RWPE1 (cell line): ENCODE measurements around the gene STEAP4.

ENCODE experiments used
- CTCF ChIA-PET: fragments of 350-600 bp; sonication (Branson Sonifier 250); formaldehyde crosslinking; extraction: SDS; loops from one replicate; lab custom pipeline; 2021; lab: Yijun Ruan, JAX
- POLR2A ChIA-PET: fragments of 400-600 bp; formaldehyde crosslinking; extraction: SDS; loops from one replicate; lab custom pipeline; 2020; ENCODE audit warnings: antibody characterized with exemption; ENCODE audit not compliant: low non-redundant PET; lab: Yijun Ruan, JAX
- DNase-seq: peaks from one replicate; pipeline ENCODE4 v3.0.0; 2012; ENCODE audit warnings: low spot score
- H3K27ac ChIP-seq: fragments of 450-650 bp; 2 replicates; pipeline ENCODE4 v1.5.1; 2017
- TF ChIP-seq, protein P1 (sequence below): fragments of 450-650 bp; conservative IDR thresholded peaks from 2 replicates; pipeline ENCODE4 v1.5.1; 2017; ENCODE audit warnings: low read depth, mild to moderate bottlenecking

Gene STEAP4

GRCh38 chr7:88331322-88331721 is 24.6 kb upstream of the STEAP4 start:
- TF ChIP-seq, protein P1, sequence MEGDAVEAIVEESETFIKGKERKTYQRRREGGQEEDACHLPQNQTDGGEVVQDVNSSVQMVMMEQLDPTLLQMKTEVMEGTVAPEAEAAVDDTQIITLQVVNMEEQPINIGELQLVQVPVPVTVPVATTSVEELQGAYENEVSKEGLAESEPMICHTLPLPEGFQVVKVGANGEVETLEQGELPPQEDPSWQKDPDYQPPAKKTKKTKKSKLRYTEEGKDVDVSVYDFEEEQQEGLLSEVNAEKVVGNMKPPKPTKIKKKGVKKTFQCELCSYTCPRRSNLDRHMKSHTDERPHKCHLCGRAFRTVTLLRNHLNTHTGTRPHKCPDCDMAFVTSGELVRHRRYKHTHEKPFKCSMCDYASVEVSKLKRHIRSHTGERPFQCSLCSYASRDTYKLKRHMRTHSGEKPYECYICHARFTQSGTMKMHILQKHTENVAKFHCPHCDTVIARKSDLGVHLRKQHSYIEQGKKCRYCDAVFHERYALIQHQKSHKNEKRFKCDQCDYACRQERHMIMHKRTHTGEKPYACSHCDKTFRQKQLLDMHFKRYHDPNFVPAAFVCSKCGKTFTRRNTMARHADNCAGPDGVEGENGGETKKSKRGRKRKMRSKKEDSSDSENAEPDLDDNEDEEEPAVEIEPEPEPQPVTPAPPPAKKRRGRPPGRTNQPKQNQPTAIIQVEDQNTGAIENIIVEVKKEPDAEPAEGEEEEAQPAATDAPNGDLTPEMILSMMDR: no peak
- no peak overlapping the region for H3K27ac ChIP-seq
- POLR2A ChIA-PET: no interaction called here
- CTCF ChIA-PET: interaction anchor here (1.0 kb wide), 1 partner anchor 27 kb away, joined by 3 read pairs; no protein-coding TSS in a partner anchor
- DNase-seq: no peak

- TF ChIP-seq, protein P1: no peak
- CTCF ChIA-PET: no interaction called here
Observed at GRCh38 chr7:88329532-88330463, 23.1 kb upstream of the STEAP4 start.

DNA sequence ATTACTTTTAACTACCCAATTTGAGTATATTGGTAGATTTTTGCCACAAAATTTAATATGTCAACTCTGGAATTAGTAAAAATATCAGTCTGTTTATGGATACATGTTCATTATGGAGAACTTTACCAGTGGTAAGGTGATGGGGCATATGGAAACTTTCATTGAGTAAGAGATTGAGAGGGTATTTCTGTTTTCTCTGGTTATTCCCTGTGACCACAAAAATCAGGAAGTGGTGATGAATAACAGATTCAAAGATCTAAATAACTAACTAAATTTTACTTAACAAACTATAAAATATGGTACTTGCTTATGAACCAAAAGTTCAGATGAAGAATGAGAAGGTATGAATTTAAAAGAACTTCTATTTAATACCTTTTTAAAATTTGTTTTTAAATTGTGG is 22.1 kb upstream of the STEAP4 start:
- DNase-seq: no peak
- ChIA-PET CTCF (no interaction called here), POLR2A (no interaction called here)
- no peak overlapping the region for H3K27ac ChIP-seq
- TF ChIP-seq, protein P1: no peak

More at GRCh38 chr7:88329532-88330463, 23.1 kb upstream of the STEAP4 start:
- no peak overlapping the region for H3K27ac ChIP-seq
- POLR2A ChIA-PET: no interaction called here
- DNase-seq: no peak

DNA sequence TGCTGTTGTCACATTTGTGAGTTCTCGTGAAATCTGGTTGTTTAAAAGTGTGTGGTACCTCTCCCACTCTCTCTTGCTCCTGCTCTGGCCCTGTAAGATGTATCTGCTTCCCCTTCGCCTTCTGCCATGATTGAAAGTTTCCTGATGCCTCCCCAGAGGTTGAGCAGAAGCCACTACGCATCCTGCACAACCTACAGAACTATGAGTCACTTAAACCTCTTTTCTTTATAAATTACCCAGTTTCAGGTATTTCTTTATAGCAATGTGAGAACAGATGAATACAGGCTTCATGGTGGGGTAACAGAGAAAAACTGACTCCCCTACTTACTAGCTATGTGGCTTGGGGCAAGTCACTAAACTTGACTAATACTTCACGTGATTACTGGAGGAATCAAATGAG is 18.0 kb upstream of the STEAP4 start:
- TF ChIP-seq, protein P1: no peak
- no peak for DNase-seq
- CTCF ChIA-PET: interaction anchor here (0.7 kb wide), 1 partner anchor 20 kb away, joined by 3 read pairs; no protein-coding TSS in a partner anchor
- POLR2A ChIA-PET: no interaction called here
- no peak overlapping the region for H3K27ac ChIP-seq

- DNase-seq: no peak
- ChIA-PET POLR2A (no interaction called here), CTCF (no interaction called here)
- TF ChIP-seq, protein P1: no peak
- H3K27ac ChIP-seq: no peak overlapping the region
Observed at GRCh38 chr7:88322151-88322550, 15.5 kb upstream of the STEAP4 start.

- no peak overlapping the region for H3K27ac ChIP-seq
- no peak for DNase-seq
- CTCF ChIA-PET: no interaction called here
- POLR2A ChIA-PET: no interaction called here
- TF ChIP-seq, protein P1: no peak
Observed at GRCh38 chr7:88321694-88322093, 15.0 kb upstream of the STEAP4 start.
